Measurements from ENCODE around the gene TMIE. TPM values are rescaled to one million over a fixed set of nuclear protein-coding genes. Genes with fewer than 3 reads are reported as not detected.
A peak's percentile ranks its signal among the peaks of the same experiment; 100 is the strongest.
"Not testable (repeated sequence)": the region's sequence is repeated elsewhere in the genome, so short reads cannot be mapped to it uniquely, and the experiment has no call there.

Gene TMIE
- total and polyA plus RNA-seq, 5 donors: 0.40 to 0.95 (median 0.74) TPM

- not testable (repeated sequence) for H3K27ac ChIP-seq (ENCODE audit: low read length); H3K4me3 ChIP-seq (ENCODE audit: low read length); ATAC-seq; H3K9me3 ChIP-seq (ENCODE audit: control insufficient read depth, low read length); H3K27me3 ChIP-seq (ENCODE audit: control insufficient read depth, insufficient read depth); H3K4me1 ChIP-seq (ENCODE audit: control insufficient read depth, insufficient read depth, low read length); DNase-seq
- intact Hi-C loops (cut with DNase I): loop anchor here in 1 of 4 donors (10.0 kb wide), 1 partner anchor 52 kb away; no protein-coding TSS in a partner anchor
- WGBS: 89% methylated on average over 6 of the region's 6 CpGs
These were observed 51.9 kb downstream of the TMIE start for GRCh38 chr3:46753127-46753526.

- WGBS: 88% methylated on average over 6 of the region's 6 CpGs
- ATAC-seq (no peak), DNase-seq (no peak)
- H3K9me3 ChIP-seq (ENCODE audit: control insufficient read depth, low read length): no peaks in the 10 kb centered on the region
- no peaks in the 10 kb centered on the region for H3K27me3 ChIP-seq (ENCODE audit: control insufficient read depth, insufficient read depth)
- intact Hi-C loops (cut with DNase I): loop anchor here in 1 of 4 donors (10.0 kb wide), 1 partner anchor 49 kb away; no protein-coding TSS in a partner anchor
- H3K4me1 ChIP-seq (ENCODE audit: control insufficient read depth, insufficient read depth, low read length): no peaks in the 10 kb centered on the region
- no peak overlapping the region for H3K4me3 ChIP-seq (ENCODE audit: low read length)
- no peak overlapping the region for H3K27ac ChIP-seq (ENCODE audit: low read length)
These were observed 54.5 kb downstream of the TMIE start for GRCh38 chr3:46755646-46756045.

GRCh38 chr3:46756642-46757041 lies 55.5 kb downstream of the TMIE start:
- no peak overlapping the region for H3K4me3 ChIP-seq (ENCODE audit: low read length)

GRCh38 chr3:46759239-46760167 lies 58.3 kb downstream of the TMIE start:
- ATAC-seq (peak in 1 of 2 donors; percentile 43), DNase-seq (no peak)
- no peaks in the 10 kb centered on the region for H3K9me3 ChIP-seq (ENCODE audit: control insufficient read depth, low read length)
- 58% methylated on average over 5 of the region's 5 CpGs for WGBS
- H3K4me3 ChIP-seq (ENCODE audit: low read length): no peak overlapping the region
- no peaks in the 10 kb centered on the region for H3K27me3 ChIP-seq (ENCODE audit: control insufficient read depth, insufficient read depth)
- H3K27ac ChIP-seq (ENCODE audit: low read length): no peak overlapping the region
- intact Hi-C loops (cut with DNase I): loop anchor here in 1 of 4 donors (10.0 kb wide), 1 partner anchor 45 kb away; no protein-coding TSS in a partner anchor
- no peaks in the 10 kb centered on the region for H3K4me1 ChIP-seq (ENCODE audit: control insufficient read depth, insufficient read depth, low read length)

More at GRCh38 chr3:46756642-46757041, 55.5 kb downstream of the TMIE start:
- Histone ChIP-seq H3K27me3 (ENCODE audit: control insufficient read depth, insufficient read depth) (no peaks in the 10 kb centered on the region), H3K4me1 (ENCODE audit: control insufficient read depth, insufficient read depth, low read length) (no peaks in the 10 kb centered on the region), H3K9me3 (ENCODE audit: control insufficient read depth, low read length) (no peaks in the 10 kb centered on the region), H3K27ac (ENCODE audit: low read length) (no peak overlapping the region)
- peak; percentile 14 to 19 for ATAC-seq
- intact Hi-C loops (cut with DNase I): loop anchor here in 1 of 4 donors (10.0 kb wide), 1 partner anchor 48 kb away; no protein-coding TSS in a partner anchor
- 90% methylated on average over 31 of the region's 31 CpGs for WGBS
- DNase-seq: no peak

Other genes with a start within 250 kb of the TMIE start
- 1 to 10 TPM in 3 of 4 donors, under 1 TPM in 1; 0.71 to 5.5 (median 2.2) TPM for gene LTF, start 236.5 kb upstream of the TMIE start, total RNA-seq
- 1.00 TPM for gene LTF, start 236.5 kb upstream of the TMIE start, polyA plus RNA-seq
- not detected for gene RTP3, start 203.4 kb upstream of the TMIE start, total RNA-seq
- gene RTP3, start 203.4 kb upstream of the TMIE start, polyA plus RNA-seq: not detected
- 10 to 100 TPM in 3 of 4 donors, 1 to 10 TPM in 1; 8.9 to 26.0 (median 15.0) TPM for gene LRRC2, start 135.1 kb upstream of the TMIE start, total RNA-seq
- gene LRRC2, start 135.1 kb upstream of the TMIE start, polyA plus RNA-seq: 9.9 TPM
- not detected for gene FAM240A, start 88.9 kb upstream of the TMIE start, total RNA-seq
- gene FAM240A, start 88.9 kb upstream of the TMIE start, polyA plus RNA-seq: not detected
- gene ALS2CL, start 7.7 kb upstream of the TMIE start, total RNA-seq: 10 to 100 TPM; 16.1 to 33.1 (median 19.0) TPM
- 18.8 TPM for gene ALS2CL, start 7.7 kb upstream of the TMIE start, polyA plus RNA-seq
- gene PRSS50, start 16.5 kb downstream of the TMIE start, total RNA-seq: under 1 TPM in 2 of 4 donors, not detected in 2; 0.12 to 0.31 TPM
- 0.14 TPM for gene PRSS50, start 16.5 kb downstream of the TMIE start, polyA plus RNA-seq
- gene MYL3, start 162.1 kb downstream of the TMIE start, total RNA-seq: 100 to 1,000 TPM in 3 of 4 donors, 10 to 100 TPM in 1; 42.7 to 442 (median 293) TPM
- gene MYL3, start 162.1 kb downstream of the TMIE start, polyA plus RNA-seq: 1,012 TPM
- 10 to 100 TPM in 3 of 4 donors, 1 to 10 TPM in 1; 9.3 to 15.6 (median 12.6) TPM for gene PTH1R, start 176.3 kb downstream of the TMIE start, total RNA-seq
- 18.5 TPM for gene PTH1R, start 176.3 kb downstream of the TMIE start, polyA plus RNA-seq

Measured in right cardiac atrium (tissue), 5 donors.